Superior temporal gyrus (tissue), 1 donor: Measurements from ENCODE around the gene IL36G.

ENCODE experiments used
- DNase-seq: peaks from one replicate; pipeline ENCODE4 v3.0.0-alpha.2; 2016; ENCODE audit errors: extremely low spot score

The IL36G gene

DNA sequence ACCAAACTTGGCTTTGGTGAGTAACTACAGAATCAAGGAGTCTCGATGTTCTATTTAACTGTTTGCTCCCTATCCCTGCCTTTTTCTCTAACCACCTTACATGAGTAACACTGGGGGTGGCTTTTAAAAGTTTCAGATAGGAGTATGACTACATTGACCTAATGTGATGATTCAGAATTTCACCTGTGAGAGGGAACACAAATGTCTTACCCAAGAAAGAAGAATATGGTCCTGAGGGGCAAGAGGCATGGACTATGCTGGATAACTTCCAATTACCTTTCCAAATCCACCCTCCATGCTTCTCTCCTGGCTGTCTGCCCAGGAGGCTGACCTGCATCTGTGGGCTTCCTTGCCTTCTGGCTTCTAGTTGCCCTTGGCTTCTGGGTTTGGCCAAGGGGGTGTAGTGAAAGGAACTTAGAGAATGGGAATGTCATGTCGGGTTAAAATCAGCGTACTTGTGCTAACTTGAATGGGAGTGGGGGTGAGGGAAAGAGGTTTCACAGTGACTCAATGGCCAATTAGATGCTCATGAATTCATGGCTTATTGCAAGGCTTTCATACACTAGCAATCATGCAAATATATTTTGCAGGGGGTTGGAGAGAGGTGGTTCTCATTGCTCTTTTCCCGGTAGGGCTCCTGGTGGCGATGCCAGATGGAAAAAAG, 5.3 kb upstream of the IL36G start:
- DNase-seq, result no peak

DNA sequence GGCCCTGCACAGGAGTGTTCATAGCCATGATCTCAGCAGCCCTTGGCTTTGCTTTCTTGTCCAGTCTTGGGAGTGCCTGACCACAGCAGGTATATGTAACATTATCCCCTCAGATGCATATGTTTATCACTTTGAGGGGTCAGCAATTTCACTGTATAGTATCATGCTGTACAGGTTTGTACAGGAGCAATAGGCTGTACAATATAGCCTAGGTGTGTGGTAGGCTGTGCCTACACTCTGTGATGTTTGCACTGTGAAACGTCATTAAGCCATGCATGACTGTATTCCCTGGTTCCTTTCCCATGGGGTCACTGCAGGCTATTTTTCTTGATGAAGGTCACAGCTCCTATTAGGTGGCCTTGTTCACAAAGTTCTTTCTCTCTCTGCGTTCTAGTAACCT, 4.7 kb upstream of the IL36G start:
- DNase-seq, result no peak

DNA sequence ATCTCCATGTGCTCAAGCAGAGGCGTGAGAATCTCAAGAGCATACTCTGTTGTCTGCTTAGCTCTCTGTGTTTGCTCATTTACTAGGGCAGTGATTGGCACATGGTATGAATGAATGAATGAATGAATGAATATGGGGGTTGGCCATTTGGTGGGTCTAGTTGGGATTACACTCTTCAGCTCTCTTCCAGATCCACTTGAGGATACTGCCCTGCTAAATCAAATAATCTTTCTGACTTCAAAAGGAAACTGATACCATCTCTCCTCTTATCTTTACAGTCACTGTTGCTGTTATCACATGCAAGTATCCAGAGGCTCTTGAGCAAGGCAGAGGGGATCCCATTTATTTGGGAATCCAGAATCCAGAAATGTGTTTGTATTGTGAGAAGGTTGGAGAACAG, 1.9 kb downstream of the IL36G start:
- DNase-seq, result no peak

DNA sequence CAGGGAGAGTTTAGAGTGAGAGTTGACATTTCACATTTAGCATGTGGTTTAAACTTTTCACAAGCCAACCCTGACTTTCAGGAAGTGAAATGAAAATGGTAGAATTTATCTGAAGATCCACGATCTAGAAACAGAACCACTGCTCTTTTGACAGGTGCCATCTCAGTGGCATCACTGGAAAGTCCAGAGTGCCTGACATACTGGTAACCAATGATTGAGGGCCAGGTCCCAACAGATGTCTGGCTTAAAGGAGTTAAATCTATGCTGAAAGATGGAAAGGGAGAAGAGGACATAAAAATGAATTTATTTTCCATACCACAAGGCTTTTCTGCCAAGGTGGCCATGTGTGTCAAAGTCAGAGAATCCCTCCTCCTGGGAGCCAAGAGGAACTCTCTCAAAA, 2.7 kb downstream of the IL36G start:
- DNase-seq, result no peak

DNA sequence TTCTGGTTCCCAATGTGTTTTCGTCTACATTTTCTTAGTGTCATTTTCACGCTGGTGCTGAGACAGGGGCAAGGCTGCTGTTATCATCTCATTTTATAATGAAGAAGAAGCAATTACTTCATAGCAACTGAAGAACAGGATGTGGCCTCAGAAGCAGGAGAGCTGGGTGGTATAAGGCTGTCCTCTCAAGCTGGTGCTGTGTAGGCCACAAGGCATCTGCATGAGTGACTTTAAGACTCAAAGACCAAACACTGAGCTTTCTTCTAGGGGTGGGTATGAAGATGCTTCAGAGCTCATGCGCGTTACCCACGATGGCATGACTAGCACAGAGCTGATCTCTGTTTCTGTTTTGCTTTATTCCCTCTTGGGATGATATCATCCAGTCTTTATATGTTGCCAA, 7.3 kb downstream of the IL36G start:
- DNase-seq, result no peak

DNA sequence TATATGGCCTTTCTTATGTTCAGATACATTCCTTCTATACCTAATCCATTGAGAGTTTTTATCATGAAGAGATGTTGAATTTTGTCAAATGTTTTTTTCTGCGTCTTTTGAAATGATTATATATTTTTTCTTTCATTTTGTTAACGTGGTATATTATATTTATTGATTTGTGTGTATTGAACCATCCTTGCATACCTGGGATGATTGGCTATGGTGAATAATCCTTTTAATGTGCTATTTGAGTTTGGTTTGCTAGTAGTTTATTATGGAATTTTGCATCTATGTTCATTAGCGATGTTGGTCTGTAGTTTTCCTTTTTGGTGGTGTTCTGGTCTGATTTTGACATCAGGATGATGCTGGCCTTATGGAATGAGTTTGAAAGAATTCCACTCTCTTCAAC, 11.8 kb downstream of the IL36G start:
- DNase-seq, result no peak

DNA sequence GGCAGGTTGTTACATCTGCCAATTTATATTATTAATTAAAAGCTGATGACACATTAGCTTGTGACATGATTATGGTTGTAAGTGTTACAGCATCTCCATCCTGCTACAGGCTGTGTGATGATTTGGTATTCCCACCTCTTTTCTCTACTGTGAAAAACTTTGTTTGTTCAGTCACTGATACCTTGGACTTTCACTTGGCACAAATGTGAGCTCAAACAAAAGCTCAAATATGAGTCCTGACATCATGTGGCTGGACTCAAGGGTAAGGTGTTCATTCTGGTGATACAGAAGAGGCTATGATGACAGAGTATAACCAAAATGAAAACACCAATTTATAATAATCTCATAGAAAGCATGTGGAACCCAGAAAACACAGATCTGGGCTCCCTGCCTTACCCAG, 16.0 kb downstream of the IL36G start:
- DNase-seq, result no peak

DNA sequence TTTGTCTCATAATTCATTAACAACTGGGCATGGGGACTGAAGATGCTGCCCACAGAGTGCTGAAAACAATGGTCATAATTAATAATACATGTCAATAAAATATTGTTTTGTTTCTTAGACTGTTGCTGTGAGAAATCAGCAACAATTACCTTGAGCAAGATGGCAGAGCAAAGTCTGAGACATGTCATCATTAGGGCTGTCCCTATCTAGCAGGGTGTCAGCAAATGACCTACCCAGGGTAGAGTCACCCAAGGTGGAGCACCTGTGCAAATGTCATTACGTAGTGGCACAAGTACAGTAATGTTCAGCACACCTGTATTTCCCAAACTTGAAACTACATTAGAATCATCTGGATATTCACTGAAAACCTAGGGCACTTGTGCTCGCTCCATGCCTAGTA, 16.8 kb downstream of the IL36G start:
- DNase-seq, result no peak

DNA sequence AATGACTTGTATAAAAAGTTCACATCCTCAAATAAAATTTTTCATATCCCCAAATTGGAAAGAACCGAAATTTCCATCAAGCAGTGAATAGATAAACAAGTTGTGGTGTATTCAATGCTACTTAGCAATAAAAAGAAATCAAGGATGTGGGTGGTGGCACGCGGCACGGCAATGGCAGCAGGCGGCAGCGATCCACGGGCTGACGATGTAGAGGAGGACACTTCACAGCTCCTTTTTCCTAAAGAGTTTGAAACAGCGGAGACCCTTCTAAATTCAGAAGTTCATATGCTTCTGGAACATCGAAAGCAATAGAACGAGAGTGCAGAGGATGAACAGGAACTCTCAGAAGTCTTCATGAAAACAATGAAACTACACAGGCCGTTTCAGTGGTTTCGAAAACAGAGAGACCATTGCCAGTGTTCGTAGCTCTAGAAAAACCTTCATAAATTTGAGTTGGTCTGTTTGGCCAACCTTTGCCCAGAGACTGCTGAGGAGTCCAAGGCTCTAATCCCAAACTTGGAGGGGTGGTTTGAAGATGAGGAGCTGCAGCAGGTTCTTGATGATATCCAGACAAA, 17.6 kb downstream of the IL36G start:
- no peak for DNase-seq

- DNase-seq, result no peak
These were observed 18.8 kb downstream of the IL36G start for GRCh38 chr2:112996635-112997034.

- DNase-seq, result no peak
These were observed 19.3 kb downstream of the IL36G start for GRCh38 chr2:112997151-112997550.

DNA sequence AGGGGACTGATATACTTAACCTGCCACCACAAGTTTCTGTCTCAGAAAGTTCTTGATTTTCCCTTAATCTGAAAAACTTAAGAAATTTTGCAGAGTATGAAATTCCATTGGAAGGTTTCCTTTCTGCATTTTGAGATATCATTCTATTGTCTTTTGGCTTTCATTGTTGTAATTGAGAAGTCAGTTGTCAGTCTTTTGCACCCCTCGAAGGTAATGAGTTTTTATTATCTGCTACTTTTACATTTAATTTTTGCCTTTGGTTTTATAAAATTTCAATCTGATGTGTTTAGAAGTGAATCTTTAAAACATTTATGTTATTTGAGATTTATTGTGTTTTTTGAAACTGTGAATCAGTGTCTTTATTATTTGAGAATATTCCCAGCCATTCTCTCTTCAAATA, 22.6 kb downstream of the IL36G start:
- no peak for DNase-seq

- DNase-seq, result no peak
These were observed 24.9 kb downstream of the IL36G start for GRCh38 chr2:113002677-113003076.

DNA sequence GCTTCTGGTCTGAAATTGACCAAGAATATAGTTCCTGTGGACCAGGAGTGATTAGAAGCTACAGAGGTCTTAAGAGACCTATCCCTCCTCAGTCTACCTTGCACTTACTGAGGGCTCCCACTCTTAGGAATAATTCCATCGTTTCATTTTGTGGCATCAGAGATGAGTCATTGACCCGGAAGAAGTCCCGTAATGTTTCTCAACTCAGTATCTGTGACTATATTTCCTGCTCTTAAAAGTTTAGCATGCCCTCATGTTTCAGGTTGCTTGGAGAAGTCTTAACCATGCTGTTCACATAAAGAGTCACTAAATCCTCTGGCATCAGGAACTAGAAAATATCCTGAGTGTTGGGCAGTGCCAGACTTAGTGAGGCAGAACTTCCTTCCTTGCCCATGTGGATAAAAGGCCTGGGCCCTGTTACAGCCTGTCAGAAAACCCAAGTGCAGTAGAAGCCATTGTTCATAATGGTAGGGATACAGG, 27.3 kb downstream of the IL36G start, which contains the start of gene IL36A:
IL36A (plus strand) TSS at position 430 of the 480 bp plus-strand sequence. CDS start 413 bp downstream, outside the sequence.
- DNase-seq, result no peak

DNA sequence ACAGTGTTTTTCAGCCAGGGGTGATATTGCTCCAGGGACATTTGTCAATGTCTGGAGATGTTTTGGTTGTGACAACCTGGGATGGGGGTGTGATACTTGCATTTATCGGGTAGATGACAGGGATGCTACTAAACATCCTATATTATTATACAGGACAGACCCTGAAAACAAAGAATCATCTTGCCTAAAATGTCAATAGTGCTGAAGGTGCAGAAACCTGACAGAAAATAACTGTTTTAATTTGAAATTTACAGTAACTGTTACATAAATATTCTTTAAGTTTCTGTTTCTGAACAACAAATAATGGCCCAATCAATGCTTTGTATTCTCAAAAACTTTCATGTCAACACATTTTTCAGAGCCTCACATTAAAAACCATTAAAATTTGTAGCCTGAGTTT, 29.4 kb downstream of the IL36G start:
- no peak for DNase-seq

- no peak for DNase-seq
These were observed 31.8 kb downstream of the IL36G start for GRCh38 chr2:113009622-113010021.

DNA sequence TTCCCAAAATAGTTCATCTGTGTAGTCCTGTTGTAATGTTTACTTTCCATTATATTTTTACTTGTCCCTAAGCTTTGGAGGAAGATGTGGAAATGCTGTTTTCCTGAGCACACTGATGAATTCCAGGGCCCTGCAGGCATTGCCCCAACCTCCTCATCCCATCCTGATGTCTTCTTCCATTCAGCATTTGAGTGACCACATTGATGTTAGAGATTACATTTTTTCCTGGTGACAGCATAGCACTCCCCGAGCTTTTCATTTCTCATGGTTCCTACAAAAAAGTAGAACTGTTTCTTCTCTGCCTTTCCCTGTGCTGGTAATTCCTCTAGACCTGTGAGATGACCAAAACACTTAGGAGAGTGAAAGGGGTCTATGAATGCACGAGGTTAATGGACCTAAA, 32.3 kb downstream of the IL36G start:
- no peak for DNase-seq

GRCh38 chr2:113011108-113011507, 33.3 kb downstream of the IL36G start:
- DNase-seq, result no peak

- no peak for DNase-seq
These were observed 34.9 kb downstream of the IL36G start for GRCh38 chr2:113012436-113013335.

DNA sequence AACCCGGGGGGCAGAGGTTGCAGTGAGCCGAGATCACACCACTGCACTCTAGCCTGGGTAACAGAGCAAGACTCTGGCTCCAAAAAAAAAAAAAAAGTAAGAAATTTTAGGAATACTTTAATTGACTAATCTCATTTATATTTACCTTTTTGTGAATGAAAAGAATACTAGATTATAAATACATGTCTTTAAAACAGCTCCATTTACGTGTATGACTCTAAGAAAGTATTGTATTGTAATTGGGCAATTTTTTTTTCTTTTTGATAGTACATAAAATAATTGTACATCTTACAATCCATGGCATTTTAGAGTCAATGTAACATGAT, 35.5 kb downstream of the IL36G start:
- DNase-seq, result no peak

- DNase-seq, result no peak
These were observed 36.3 kb downstream of the IL36G start for GRCh38 chr2:113014067-113014466.

GRCh38 chr2:113015042-113015441, 37.2 kb downstream of the IL36G start:
- no peak for DNase-seq

DNA sequence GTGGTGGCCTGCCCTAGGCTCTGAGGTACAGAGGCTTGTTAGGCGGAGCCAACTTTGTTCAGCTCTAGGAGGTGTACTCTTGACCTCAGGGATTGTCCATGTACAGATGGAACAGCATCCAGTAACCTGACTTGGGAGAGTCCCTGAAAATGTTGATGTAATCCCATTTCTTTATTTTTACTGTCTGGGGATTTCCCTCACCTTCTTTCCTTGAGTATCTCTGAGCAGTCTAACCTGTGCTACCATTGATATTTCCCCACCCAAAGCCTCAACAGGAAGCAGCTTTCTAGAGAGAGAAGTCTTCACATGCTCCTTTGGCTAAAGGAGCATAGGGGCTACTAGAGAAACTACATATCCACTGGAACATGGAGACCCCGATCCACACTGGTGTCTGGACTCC, 37.8 kb downstream of the IL36G start:
- no peak for DNase-seq
